ENCODE results near the gene RELL2.

DNA sequence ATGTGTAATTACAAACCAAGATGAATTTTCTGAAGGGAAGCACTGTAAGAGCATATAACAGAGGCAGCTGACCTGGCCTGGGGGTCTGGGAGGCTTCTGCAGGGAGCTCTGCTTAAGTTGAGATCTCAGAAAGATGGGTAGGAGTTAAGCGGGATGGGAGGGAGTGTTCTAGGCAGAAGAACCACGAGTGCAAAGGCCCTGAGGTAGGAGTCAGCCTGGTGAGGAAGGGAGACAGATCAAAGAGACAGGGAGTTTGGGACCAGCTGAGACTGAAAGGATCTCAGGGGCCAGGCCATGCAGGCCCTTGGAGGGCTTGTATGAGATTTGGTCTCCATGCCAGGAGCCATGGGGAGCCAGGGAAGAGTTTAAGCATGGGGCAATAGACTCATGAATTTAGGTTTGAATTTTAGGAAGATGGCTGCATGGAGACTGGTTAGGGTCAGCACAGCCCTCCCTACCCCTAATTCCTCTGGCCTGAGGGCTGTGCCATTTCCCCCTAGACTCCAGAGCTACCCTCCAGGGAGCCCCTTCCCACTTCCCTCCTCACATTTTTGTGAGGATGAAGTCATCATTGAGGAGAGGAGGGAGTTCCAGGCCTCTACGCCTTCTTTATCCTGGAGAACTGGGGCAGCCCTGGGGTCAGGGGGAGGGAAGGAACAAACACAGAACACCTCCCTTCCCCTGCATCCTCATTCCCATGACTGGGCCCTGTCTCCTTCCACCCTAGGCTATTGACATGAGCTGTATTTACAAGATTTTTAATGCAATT, 50.0 kb downstream of the RELL2 start:
- TF ChIP-seq, protein P1, sequence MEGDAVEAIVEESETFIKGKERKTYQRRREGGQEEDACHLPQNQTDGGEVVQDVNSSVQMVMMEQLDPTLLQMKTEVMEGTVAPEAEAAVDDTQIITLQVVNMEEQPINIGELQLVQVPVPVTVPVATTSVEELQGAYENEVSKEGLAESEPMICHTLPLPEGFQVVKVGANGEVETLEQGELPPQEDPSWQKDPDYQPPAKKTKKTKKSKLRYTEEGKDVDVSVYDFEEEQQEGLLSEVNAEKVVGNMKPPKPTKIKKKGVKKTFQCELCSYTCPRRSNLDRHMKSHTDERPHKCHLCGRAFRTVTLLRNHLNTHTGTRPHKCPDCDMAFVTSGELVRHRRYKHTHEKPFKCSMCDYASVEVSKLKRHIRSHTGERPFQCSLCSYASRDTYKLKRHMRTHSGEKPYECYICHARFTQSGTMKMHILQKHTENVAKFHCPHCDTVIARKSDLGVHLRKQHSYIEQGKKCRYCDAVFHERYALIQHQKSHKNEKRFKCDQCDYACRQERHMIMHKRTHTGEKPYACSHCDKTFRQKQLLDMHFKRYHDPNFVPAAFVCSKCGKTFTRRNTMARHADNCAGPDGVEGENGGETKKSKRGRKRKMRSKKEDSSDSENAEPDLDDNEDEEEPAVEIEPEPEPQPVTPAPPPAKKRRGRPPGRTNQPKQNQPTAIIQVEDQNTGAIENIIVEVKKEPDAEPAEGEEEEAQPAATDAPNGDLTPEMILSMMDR (IDR thresholded peaks at IDR 0.05): no peak
- TF ChIP-seq POLR2A (IDR thresholded peaks at IDR 0.05): no peak
